Lung (tissue), 12 donors: ENCODE results near the gene AARS1. TPM values are rescaled to one million over a fixed set of nuclear protein-coding genes. Genes with fewer than 3 reads are reported as not detected.

Experiments used
- ATAC-seq: fragments of 200-7000 bp; cut with Tn5 transposase; one replicate; pipeline ENCODE4 v1.9.1; 2020; ENCODE audit warnings: moderate number of reproducible peaks; ENCODE audit not compliant: insufficient read depth, low FRiP score
- DNase-seq, 3 donors: peaks; one replicate each; pipeline ENCODE4 v3.0.0-alpha.2; 2013 to 2017
- H3K27ac ChIP-seq, 2 donors: one replicate each; pipeline ENCODE4 v1.5.1; 2013; ENCODE audit warnings: mild to moderate bottlenecking in 2 of 2, moderate library complexity in 2 of 2, control low read depth in 1 of 2, inconsistent platforms in 1 of 2, low read depth in 1 of 2, low read length in 1 of 2
- H3K27me3 ChIP-seq, 3 donors: one replicate each; pipeline ENCODE4 v1.5.1; 2013; ENCODE audit warnings: low read length in 2 of 3; ENCODE audit not compliant: control insufficient read depth in 3 of 3, insufficient read depth in 3 of 3
- H3K36me3 ChIP-seq, 4 donors: one replicate each; pipeline ENCODE4 v1.5.1; 2013; ENCODE audit warnings: low read length in 4 of 4, mild to moderate bottlenecking in 1 of 4, moderate library complexity in 1 of 4; ENCODE audit not compliant: control insufficient read depth in 4 of 4, insufficient read depth in 4 of 4
- H3K4me1 ChIP-seq, 5 donors: one replicate each; pipeline ENCODE4 v1.5.1; 2013; ENCODE audit warnings: low read length in 5 of 5, mild to moderate bottlenecking in 2 of 5, moderate library complexity in 1 of 5; ENCODE audit not compliant: control insufficient read depth in 5 of 5, insufficient read depth in 5 of 5
- H3K4me3 ChIP-seq: one replicate; pipeline ENCODE4 v1.5.1; 2013; ENCODE audit warnings: mild to moderate bottlenecking, control low read depth, moderate library complexity
- H3K9ac ChIP-seq, 2 donors: one replicate each; pipeline ENCODE4 v1.5.1; 2013; ENCODE audit warnings: low read length in 2 of 2, control low read depth in 1 of 2; ENCODE audit not compliant: insufficient read depth in 1 of 2
- H3K9me3 ChIP-seq, 4 donors: one replicate each; pipeline ENCODE4 v1.5.1; 2013; ENCODE audit warnings: low read length in 3 of 4, mild to moderate bottlenecking in 1 of 4, moderate library complexity in 1 of 4; ENCODE audit not compliant: control insufficient read depth in 4 of 4, insufficient read depth in 3 of 4
- whole genome bisulfite sequencing, 2 donors: extraction: QIAGEN DNeasy Blood & Tissue Kit; methylation state at CpG; one replicate each; pipeline ENCODE4 v1.1.7; 2013; 5-methylcytosine and 5-hydroxymethylcytosine counted together
- polyA plus RNA-seq, 2 donors: library from polyadenylated mRNA; stranded (reverse); fragments of 200-250 nt; gene quantifications; one replicate each; pipeline ENCODE4 v1.2.1, GENCODE V29; 2013
- total RNA-seq, 2 donors: library from RNA; depleted of rRNA in 1 of 2; stranded (reverse); fragments of >200 nt in 1 of 2; gene quantifications; one replicate each; pipeline ENCODE4 v1.2.1, GENCODE V29; 2014 to 2021
- TF ChIP-seq, protein P1 (sequence below): IDR thresholded peaks from 2 replicates; pipeline ENCODE4 v1.5.1; 2012; ENCODE audit warnings: mild to moderate bottlenecking; ENCODE audit errors: control extremely low read depth, extremely low read depth
- donor health status: control.
- donor health status: control.
- donor health status: Bipolar disorder and iron deficiency.
- donor health status: healthy.
- donor health status: DM: yes; HTN: yes; CAD: no.

Gene AARS1
- total and polyA plus RNA-seq, 4 donors = 46.9 to 147 (median 67.5) TPM

DNA sequence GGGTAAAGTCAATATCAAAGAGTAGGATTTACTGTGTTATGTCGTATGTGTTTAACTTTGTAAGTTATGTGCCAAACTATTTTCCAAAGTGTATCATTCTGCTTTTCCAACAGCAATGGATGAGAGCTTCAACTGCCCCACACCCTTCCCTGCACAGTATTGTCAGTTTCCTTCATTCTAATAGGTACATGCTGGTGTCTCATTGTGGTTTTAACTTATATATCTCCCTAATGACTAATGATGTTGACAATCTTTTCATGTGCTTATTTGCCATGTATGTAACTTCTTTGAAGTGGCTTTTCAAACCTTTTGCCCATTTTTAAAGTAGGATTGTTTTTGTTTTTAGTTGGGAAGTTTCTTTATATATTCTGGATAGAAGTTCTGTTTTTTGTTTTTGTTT is 13.4 kb upstream of the AARS1 start:
- no peak for DNase-seq
- Histone ChIP-seq H3K27ac (no peak overlapping the region), H3K36me3 (peaks cover 0 to 4% (median 0%) of the 10 kb centered on the region in 4 donors), H3K9ac (no peak overlapping the region), H3K27me3 (no peaks in the 10 kb centered on the region), H3K4me3 (no peak overlapping the region), H3K4me1 (peaks cover 0 to 11% (median 0%) of the 10 kb centered on the region in 5 donors), H3K9me3 (peaks cover 0 to 5% (median 2%) of the 10 kb centered on the region in 4 donors)
- TF ChIP-seq, protein P1, sequence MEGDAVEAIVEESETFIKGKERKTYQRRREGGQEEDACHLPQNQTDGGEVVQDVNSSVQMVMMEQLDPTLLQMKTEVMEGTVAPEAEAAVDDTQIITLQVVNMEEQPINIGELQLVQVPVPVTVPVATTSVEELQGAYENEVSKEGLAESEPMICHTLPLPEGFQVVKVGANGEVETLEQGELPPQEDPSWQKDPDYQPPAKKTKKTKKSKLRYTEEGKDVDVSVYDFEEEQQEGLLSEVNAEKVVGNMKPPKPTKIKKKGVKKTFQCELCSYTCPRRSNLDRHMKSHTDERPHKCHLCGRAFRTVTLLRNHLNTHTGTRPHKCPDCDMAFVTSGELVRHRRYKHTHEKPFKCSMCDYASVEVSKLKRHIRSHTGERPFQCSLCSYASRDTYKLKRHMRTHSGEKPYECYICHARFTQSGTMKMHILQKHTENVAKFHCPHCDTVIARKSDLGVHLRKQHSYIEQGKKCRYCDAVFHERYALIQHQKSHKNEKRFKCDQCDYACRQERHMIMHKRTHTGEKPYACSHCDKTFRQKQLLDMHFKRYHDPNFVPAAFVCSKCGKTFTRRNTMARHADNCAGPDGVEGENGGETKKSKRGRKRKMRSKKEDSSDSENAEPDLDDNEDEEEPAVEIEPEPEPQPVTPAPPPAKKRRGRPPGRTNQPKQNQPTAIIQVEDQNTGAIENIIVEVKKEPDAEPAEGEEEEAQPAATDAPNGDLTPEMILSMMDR = no peak
- WGBS, 2 donors = 76 to 81% methylated on average over 1 of the region's 1 CpG
- no peak for ATAC-seq

GRCh38 chr16:70301121-70301520 is 11.8 kb upstream of the AARS1 start:
- Histone ChIP-seq H3K9me3 (peaks cover 0 to 5% (median 2%) of the 10 kb centered on the region in 4 donors), H3K4me1 (peaks cover 0 to 11% (median 0%) of the 10 kb centered on the region in 5 donors), H3K27me3 (no peaks in the 10 kb centered on the region), H3K9ac (no peak overlapping the region), H3K36me3 (peaks cover 0 to 4% (median 0%) of the 10 kb centered on the region in 4 donors), H3K4me3 (no peak overlapping the region), H3K27ac (no peak overlapping the region)
- DNase-seq (no peak), ATAC-seq (no peak)
- 98% methylated on average over 1 of the region's 1 CpG for WGBS, 2 donors
- TF ChIP-seq, protein P1 = no peak

- ATAC-seq (peak; percentile 90), DNase-seq (peak; percentile 87 to 89 (median 89))
- Histone ChIP-seq H3K36me3 (peaks cover 0 to 4% (median 0%) of the 10 kb centered on the region in 4 donors), H3K4me3 (peak within 1 kb of the TSS; percentile 86), H3K27ac (peak within 1 kb of the TSS; percentile 95 to 98), H3K9ac (peak within 1 kb of the TSS; percentile 97 to 99), H3K9me3 (peaks cover 0 to 5% (median 1%) of the 10 kb centered on the region in 4 donors), H3K27me3 (no peaks in the 10 kb centered on the region), H3K4me1 (peaks cover 0 to 11% (median 0%) of the 10 kb centered on the region in 5 donors)
- 1% methylated on average over 37 of the region's 37 CpGs for WGBS, 2 donors
- TF ChIP-seq, protein P1 = no peak
Observed at GRCh38 chr16:70298988-70299938, 10.0 kb upstream of the AARS1 start, which contains the start of gene DDX19B. Gene DDX19B (plus strand): TSS chr16:70299186. CDS start chr16:70299298, 112 bp downstream.
